Measurements from ENCODE around the gene PFN3. TPM values are rescaled to one million over a fixed set of nuclear protein-coding genes. Genes with fewer than 3 reads are reported as not detected.

The PFN3 gene
- total RNA-seq, 1 experiment from 2014 or later = not detected

DNA sequence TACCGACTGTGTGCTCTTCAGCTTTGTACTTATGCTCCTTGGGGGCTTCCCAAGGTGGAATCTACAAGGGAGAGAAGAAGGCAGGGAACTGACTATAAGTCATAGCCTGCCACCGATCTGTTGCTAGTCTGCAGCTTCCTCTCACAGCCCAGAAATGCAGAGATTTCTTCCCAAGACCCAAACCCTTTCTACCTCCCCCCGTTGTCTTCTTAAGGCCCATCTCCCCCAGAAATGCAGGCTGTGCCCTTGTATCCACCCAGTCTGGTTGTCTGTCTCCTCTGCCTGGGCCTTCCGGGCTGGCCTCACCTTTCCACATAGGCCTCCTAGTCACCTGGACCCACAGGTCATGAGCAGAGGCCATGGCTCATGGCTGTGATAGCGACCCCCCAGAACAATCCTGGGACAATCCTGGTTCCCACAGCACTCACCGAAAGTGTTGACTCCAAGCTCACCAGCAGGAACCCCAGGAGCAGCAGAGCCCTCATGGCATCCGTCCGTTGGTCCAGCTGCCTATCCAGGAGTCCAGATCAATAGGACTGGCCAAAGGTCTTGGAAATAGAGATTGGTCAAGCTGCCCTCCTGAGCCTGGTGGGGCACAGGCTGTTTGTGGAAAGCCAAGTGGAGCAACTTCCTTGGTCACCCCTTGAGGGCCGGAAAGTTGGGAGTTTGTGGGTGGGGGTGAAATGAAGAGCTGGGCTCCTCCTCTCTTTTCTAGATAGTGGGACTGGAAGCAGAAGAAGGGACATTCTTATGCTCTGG is 8.8 kb upstream of the PFN3 start, which contains the start of gene F12:
F12 (minus strand) TSS at position 522 of the 759 bp plus-strand sequence; CDS start at position 485, 37 bp downstream.
- CTCF ChIA-PET = no interaction called here
- POLR2A ChIA-PET (ENCODE audit: unreplicated experiment) = interaction anchor here (0.6 kb wide), 1 partner anchor 589 kb away, joined by 3 read pairs; no protein-coding TSS in a partner anchor
- no peak within 1 kb of the TSS for H3K27ac ChIP-seq
- no peaks in the 10 kb centered on the region for H4K20me1 ChIP-seq (ENCODE audit: insufficient read depth)
- H3K4me1 ChIP-seq (replicated peaks; ENCODE audit: insufficient read depth) = no peaks in the 10 kb centered on the region
- DNase-seq = no peak
- BruUV-seq (replicated peaks) = no TSS peak
- H2AFZ ChIP-seq = no peak within 1 kb of the TSS
- H3K4me3 ChIP-seq = no peak within 1 kb of the TSS
- no peaks in the 10 kb centered on the region for H3K9me3 ChIP-seq (ENCODE audit: insufficient read depth, low read depth)
- H3K27me3 ChIP-seq (ENCODE audit: insufficient read depth, low read depth) = no peaks in the 10 kb centered on the region
- H3K4me2 ChIP-seq = no peak within 1 kb of the TSS
- H3K36me3 ChIP-seq (ENCODE audit: low read depth) = no peaks in the 10 kb centered on the region
- no peaks in the 10 kb centered on the region; the same call in 1 of the 2 replicates for H3F3A ChIP-seq (ENCODE audit: insufficient read depth, low read depth)
- TF ChIP-seq CTCF (conservative IDR thresholded peaks at IDR 0.05) = no peak
- TF ChIP-seq EZH2 (IDR thresholded peaks at IDR 0.05; ENCODE audit: low read depth) = no peak
- H3K79me2 ChIP-seq (ENCODE audit: low read depth) = no peaks in the 10 kb centered on the region
- no peaks in the 10 kb centered on the region for H3K9me2 ChIP-seq (ENCODE audit: insufficient read depth)
- intact Hi-C loops (cut with micrococcal nuclease; ENCODE audit: unreplicated experiment) = no loop called here

DNA sequence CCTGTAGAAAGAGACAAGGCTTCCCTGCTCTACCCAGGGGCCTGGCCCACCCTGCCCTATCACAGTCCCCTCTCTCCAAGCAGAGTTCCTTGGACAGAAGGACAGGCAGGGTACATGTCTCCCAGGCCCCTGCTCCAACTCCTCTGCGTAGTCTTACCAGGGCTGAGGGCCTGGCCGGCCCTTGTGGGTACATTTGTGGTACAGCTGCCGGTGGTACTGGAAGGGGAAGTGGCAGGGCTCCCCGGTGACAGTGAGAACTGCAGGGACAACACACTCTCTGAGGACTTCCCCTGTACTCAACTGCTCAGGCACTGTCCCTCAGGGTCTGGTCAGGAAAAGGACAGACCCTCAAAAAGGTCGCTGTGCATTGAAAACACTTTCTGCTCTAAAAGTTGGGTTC is 5.3 kb upstream of the PFN3 start:
- H2AFZ ChIP-seq = no peak overlapping the region
- H3K4me1 ChIP-seq (replicated peaks; ENCODE audit: insufficient read depth) = peaks cover 3% of the 10 kb centered on the region; the same call in 1 of the 2 replicates
- H3K4me3 ChIP-seq = no peak overlapping the region
- intact Hi-C loops (cut with micrococcal nuclease; ENCODE audit: unreplicated experiment) = no loop called here
- no TSS peak for BruUV-seq (replicated peaks)
- DNase-seq = no peak
- H4K20me1 ChIP-seq (ENCODE audit: insufficient read depth) = no peaks in the 10 kb centered on the region
- TF ChIP-seq EZH2 (IDR thresholded peaks at IDR 0.05; ENCODE audit: low read depth) (no peak), CTCF (conservative IDR thresholded peaks at IDR 0.05) (no peak)
- CTCF ChIA-PET = interaction anchor here (0.7 kb wide), 1 partner anchor 40 kb away, joined by 3 read pairs; no protein-coding TSS in a partner anchor
- no peaks in the 10 kb centered on the region for H3K36me3 ChIP-seq (ENCODE audit: low read depth)
- H3K79me2 ChIP-seq (ENCODE audit: low read depth) = no peaks in the 10 kb centered on the region
- POLR2A ChIA-PET (ENCODE audit: unreplicated experiment) = no interaction called here
- no peaks in the 10 kb centered on the region for H3K9me2 ChIP-seq (ENCODE audit: insufficient read depth)
- H3K27ac ChIP-seq = no peak overlapping the region
- no peak overlapping the region for H3K4me2 ChIP-seq
- peaks cover 12% of the 10 kb centered on the region; the same call in 1 of the 2 replicates for H3F3A ChIP-seq (ENCODE audit: insufficient read depth, low read depth)
- no peaks in the 10 kb centered on the region for H3K9me3 ChIP-seq (ENCODE audit: insufficient read depth, low read depth)
- H3K27me3 ChIP-seq (ENCODE audit: insufficient read depth, low read depth) = no peaks in the 10 kb centered on the region

DNA sequence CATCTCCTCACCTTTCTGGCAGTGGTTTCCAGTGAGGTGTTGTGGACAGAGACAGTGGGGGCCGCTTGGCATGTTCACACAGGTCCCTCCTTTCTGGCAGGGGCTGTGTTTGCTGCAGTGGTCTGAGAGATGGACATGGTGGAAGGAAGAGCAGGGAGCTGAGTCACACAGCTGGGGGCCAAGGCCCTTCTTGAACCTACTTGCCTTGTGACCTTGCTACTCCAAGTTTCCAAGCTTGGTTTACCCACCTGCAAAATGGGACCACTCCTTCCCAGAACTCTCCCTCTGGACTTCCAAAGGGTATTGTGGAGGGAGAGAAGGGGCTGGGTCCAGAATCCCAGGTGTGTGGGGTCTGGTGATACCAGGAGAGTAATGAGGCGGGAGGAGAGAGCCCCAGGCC is 4.9 kb upstream of the PFN3 start:
- no peak overlapping the region for H3K4me2 ChIP-seq
- no peak overlapping the region for H3K27ac ChIP-seq
- no peaks in the 10 kb centered on the region for H3K27me3 ChIP-seq (ENCODE audit: insufficient read depth, low read depth)
- no peaks in the 10 kb centered on the region for H3K9me2 ChIP-seq (ENCODE audit: insufficient read depth)
- DNase-seq = no peak
- peaks cover 3% of the 10 kb centered on the region; the same call in 1 of the 2 replicates for H3K4me1 ChIP-seq (replicated peaks; ENCODE audit: insufficient read depth)
- no TSS peak for BruUV-seq (replicated peaks)
- no peak for TF ChIP-seq CTCF (conservative IDR thresholded peaks at IDR 0.05)
- no peak for TF ChIP-seq EZH2 (IDR thresholded peaks at IDR 0.05; ENCODE audit: low read depth)
- H4K20me1 ChIP-seq (ENCODE audit: insufficient read depth) = no peaks in the 10 kb centered on the region
- intact Hi-C loops (cut with micrococcal nuclease; ENCODE audit: unreplicated experiment) = no loop called here
- CTCF ChIA-PET = interaction anchor here (0.6 to 3.9 kb wide), 3 partner anchors 15 to 36 kb away, joined by 3 to 53 read pairs (median 5); partner anchors contain the start of gene GRK6
- peaks cover 12% of the 10 kb centered on the region; the same call in 1 of the 2 replicates for H3F3A ChIP-seq (ENCODE audit: insufficient read depth, low read depth)
- no peaks in the 10 kb centered on the region for H3K36me3 ChIP-seq (ENCODE audit: low read depth)
- H3K9me3 ChIP-seq (ENCODE audit: insufficient read depth, low read depth) = no peaks in the 10 kb centered on the region
- POLR2A ChIA-PET (ENCODE audit: unreplicated experiment) = no interaction called here
- H3K79me2 ChIP-seq (ENCODE audit: low read depth) = no peaks in the 10 kb centered on the region
- H3K4me3 ChIP-seq = no peak overlapping the region
- no peak overlapping the region for H2AFZ ChIP-seq
